Measurements from ENCODE around the gene PARP9.

Gene PARP9

GRCh38 chr3:122488262-122488973, 75.7 kb downstream of the PARP9 start:
- no peak for DNase-seq (ENCODE audit: low read depth in 2 of 2)

GRCh38 chr3:122484985-122485384, 79.1 kb downstream of the PARP9 start:
- no peak for DNase-seq (ENCODE audit: low read depth in 2 of 2)

- no peak for DNase-seq (ENCODE audit: low read depth in 2 of 2)
Measured at GRCh38 chr3:122481390-122481789, 82.7 kb downstream of the PARP9 start.
